GM18498 (cell line): ENCODE results near the gene SLC16A10.
"Not testable (repeated sequence)": the region's sequence is repeated elsewhere in the genome, so short reads cannot be mapped to it uniquely, and the experiment has no call there.

Experiments used
- ATAC-seq: cut with Tn5 transposase; IDR thresholded peaks from one replicate; pipeline ENCODE4 v1.9.1; 2021; ENCODE audit warnings: mild to moderate bottlenecking, moderate library complexity; ENCODE audit not compliant: unreplicated experiment

Gene SLC16A10

DNA sequence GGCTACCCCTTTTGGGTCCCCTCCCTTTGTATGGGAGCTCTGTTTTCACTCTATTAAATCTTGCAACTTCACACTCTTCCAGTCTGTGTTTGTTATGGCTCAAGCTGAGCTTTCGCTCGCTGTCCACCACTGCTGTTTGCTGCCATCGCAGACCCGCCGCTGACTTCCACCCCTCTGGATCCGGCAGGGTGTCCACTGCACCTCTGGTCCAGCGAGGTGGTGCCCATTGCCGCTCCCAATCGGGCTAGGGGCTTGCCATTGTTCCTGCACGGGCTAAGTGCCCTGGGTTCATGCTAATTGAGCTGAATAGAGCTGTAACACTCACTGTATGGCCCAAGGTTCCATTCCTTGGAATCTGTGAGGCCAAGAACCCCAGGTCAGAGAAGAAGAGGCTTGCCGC lies 43.7 kb downstream of the SLC16A10 start:
- not testable (repeated sequence) for ATAC-seq

GRCh38 chr6:111132669-111133068 lies 45.4 kb downstream of the SLC16A10 start:
- not testable (repeated sequence) for ATAC-seq

DNA sequence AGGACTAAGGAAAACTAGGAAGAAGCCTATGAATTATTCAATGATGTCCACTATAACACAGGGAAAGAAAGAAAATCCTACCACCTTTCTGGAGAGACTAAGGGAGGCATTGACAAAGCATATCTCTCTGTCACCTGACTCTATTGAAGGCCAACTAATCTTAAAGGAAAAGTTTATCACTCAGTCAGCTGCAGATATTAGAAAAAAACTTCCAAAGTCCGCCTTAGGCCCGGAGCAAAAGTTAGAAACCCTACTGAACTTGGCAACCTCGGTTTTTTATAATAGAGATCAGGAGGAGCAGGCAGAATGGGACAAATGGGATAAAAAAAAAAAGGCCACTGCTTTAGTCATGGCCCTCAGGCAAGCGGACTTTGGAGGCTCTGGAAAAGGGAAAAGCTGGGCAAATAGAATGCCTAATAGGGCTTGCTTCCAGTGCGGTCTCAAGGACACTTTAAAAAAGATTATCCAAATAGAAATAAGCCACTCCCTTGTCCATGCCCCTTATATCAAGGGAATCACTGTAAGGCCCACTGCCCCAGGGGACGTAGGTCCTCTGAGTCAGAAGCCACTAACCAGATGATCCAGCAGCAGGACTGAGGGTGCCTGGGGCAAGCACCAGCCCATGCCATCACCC lies 47.0 kb downstream of the SLC16A10 start:
- ATAC-seq, result not testable (repeated sequence)

- not testable (repeated sequence) for ATAC-seq
Measured at GRCh38 chr6:111137489-111138093, 50.3 kb downstream of the SLC16A10 start.

- no peak for ATAC-seq
Measured at GRCh38 chr6:111147440-111147839, 60.1 kb downstream of the SLC16A10 start.

- ATAC-seq, result no peak
Measured at GRCh38 chr6:111148110-111148509, 60.8 kb downstream of the SLC16A10 start.

DNA sequence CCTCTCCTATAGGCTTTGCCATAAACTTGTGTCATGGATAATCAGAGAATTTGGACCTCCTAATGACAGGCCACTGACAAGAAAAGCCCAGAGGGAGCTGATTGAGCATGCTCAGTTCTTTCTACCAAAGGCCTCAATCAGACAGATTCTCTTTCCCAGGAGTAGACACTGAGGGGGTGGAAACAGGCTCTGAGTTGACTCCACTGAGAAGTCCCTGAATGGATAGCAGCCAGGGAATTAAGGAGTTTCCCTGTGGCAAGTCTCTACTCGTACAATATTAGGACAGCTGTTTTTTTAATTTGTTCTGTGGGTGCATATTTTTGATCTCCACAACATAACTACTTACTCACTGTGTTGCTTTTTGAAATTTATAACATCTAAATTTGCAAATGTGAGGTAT lies 63.3 kb downstream of the SLC16A10 start:
- no peak for ATAC-seq

GRCh38 chr6:111154981-111155380 lies 67.7 kb downstream of the SLC16A10 start:
- ATAC-seq, result no peak

GRCh38 chr6:111157412-111157811 lies 70.1 kb downstream of the SLC16A10 start:
- no peak for ATAC-seq

GRCh38 chr6:111159633-111160032 lies 72.3 kb downstream of the SLC16A10 start:
- ATAC-seq, result no peak

- no peak for ATAC-seq
Measured at GRCh38 chr6:111161650-111162049, 74.3 kb downstream of the SLC16A10 start.

- ATAC-seq, result no peak
Measured at GRCh38 chr6:111162504-111162903, 75.2 kb downstream of the SLC16A10 start.

DNA sequence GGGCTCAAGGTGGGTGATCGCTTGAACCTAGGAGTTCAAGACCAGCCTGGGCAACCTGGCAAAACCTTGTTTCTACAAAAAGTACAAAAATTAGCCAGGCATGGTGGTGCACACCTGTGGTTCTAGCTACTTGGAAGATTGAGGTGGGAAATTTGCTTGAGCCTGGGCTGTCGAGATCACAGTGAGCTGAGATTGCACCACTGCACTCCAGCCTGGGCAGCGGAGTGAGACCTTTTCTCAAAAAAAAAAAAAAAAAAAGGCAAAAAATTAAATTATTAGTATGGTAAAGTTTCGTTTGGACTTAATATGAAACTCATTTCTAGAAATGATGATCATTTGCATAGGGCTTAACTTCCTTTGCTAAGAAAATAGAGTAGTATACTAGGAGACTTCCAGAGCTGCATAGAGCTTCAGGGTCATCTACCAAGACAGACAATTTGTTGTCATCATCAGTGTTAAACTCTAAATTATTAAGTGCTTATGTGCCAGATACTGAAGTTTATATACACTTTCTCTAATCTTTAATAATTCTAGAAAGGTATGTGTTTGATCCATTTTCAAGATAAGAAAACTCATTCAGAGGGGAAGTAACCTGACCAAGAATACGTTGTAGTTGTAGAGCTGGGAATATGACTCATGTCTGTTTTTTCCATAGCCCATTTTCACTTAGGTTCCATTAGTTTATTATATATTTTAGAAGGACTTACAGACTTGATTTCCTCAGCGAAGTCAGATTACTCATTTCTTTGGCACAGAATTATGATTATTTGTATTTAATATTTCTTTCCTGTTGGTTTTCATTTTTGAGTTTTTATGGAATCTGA lies 84.5 kb downstream of the SLC16A10 start:
- ATAC-seq, result no peak

- no peak for ATAC-seq
Measured at GRCh38 chr6:111172563-111172962, 85.3 kb downstream of the SLC16A10 start.

DNA sequence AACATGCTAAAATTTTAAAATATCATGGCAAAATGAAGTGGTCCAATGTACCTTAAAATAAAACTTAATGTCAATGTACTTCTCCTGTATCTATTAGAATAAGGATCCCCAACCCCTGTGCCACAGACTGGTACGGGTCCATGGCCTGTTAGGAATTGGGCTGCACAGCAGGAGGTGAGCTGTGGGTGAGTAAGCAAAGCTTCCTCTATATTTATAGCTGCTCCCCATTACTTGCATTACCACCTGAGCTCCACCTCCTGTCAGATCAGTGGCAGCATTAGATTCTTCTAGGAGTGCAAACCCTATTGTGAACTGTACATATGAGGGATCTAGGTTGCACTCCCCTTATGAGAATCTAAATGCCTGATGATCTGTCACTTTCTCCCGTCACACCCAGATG lies 86.0 kb downstream of the SLC16A10 start:
- no peak for ATAC-seq

DNA sequence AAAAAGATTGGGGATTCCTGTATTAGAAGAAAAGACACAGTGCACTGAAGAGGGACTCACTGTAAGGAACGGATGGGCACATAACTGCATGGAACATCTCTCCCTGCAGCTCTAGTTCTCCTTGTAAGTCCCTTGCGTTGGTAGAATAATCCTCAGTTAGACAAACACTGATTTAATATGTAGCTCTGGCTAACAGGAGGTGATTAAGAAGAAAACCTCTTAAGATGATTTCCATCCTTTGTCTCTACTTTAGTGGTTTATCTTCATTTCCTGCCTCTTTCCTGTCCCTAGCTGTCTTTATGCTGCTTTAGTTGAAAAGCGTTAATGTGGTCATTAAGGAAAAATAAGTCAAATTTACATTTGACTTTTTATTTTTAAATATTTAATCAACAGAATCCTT lies 86.6 kb downstream of the SLC16A10 start:
- ATAC-seq, result no peak

- no peak for ATAC-seq
Measured at GRCh38 chr6:111175109-111175508, 87.8 kb downstream of the SLC16A10 start.

- no peak for ATAC-seq
Measured at GRCh38 chr6:111176038-111176759, 88.9 kb downstream of the SLC16A10 start.

DNA sequence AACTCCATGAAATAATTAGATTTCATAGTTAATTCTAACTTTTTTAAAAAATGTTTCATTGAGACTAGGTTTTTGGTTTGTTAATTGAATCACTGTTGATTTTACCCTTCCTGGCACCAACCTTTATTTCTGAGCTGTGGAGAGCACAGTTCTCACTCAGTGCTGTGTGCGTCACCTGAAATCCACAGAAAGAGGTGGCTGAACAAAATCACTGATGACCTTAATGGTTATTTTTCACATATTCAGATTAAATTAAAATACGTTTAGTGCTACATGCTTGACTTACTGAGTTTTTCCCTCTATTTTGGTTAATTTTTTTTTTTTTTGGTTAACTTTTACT lies 89.4 kb downstream of the SLC16A10 start:
- no peak for ATAC-seq

DNA sequence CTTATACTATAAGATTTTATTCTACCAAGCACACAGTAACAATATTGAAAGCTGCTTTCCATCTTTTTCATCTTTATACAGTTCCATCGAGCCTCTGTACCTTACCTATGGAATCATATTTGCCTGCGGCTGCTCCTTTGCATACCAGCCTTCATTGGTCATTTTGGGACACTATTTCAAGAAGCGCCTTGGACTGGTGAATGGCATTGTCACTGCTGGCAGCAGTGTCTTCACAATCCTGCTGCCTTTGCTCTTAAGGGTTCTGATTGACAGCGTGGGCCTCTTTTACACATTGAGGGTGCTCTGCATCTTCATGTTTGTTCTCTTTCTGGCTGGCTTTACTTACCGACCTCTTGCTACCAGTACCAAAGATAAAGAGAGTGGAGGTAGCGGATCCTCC lies 89.8 kb downstream of the SLC16A10 start:
- ATAC-seq, result no peak

GRCh38 chr6:111183702-111184517 lies 96.6 kb downstream of the SLC16A10 start:
- ATAC-seq, result no peak
